Hepatocyte (in vitro differentiated cells): ENCODE measurements around the gene ECHS1. TPM values are rescaled to one million over a fixed set of nuclear protein-coding genes. Genes with fewer than 3 reads are reported as not detected.

ENCODE experiments used
- DNase-seq: peaks from one replicate; pipeline ENCODE4 v3.0.0-alpha.2; 2016; ENCODE audit warnings: low spot score
- H2AFZ ChIP-seq: fragments of 200-600 bp; sonication (generic); 2 replicates; pipeline ENCODE4 v1.6.0; 2016; ENCODE audit warnings: antibody characterized with exemption, mild to moderate bottlenecking
- H3K27ac ChIP-seq: fragments of 200-600 bp; sonication (generic); 2 replicates; pipeline ENCODE4 v1.5.1; 2016; ENCODE audit warnings: mild to moderate bottlenecking
- H3K27me3 ChIP-seq: fragments of 200-600 bp; sonication (generic); 2 replicates; pipeline ENCODE4 v1.6.1; 2016
- H3K36me3 ChIP-seq: fragments of 200-600 bp; sonication (generic); replicated peaks from 2 replicates; pipeline ENCODE4 v1.5.1; 2016; ENCODE audit warnings: low read depth; ENCODE audit not compliant: insufficient read depth
- H3K4me1 ChIP-seq: fragments of 200-600 bp; sonication (generic); 2 replicates; pipeline ENCODE4 v1.5.1; 2016; ENCODE audit warnings: mild to moderate bottlenecking, moderate library complexity; ENCODE audit not compliant: insufficient read depth
- H3K4me2 ChIP-seq: fragments of 200-600 bp; sonication (generic); 2 replicates; pipeline ENCODE4 v1.6.0; 2016
- H3K4me3 ChIP-seq: fragments of 200-600 bp; sonication (generic); 2 replicates; pipeline ENCODE4 v1.5.1; 2016; ENCODE audit warnings: mild to moderate bottlenecking
- H3K79me2 ChIP-seq: fragments of 200-600 bp; sonication (generic); 2 replicates; pipeline ENCODE4 v1.6.0; 2017; ENCODE audit warnings: mild to moderate bottlenecking
- H3K9me2 ChIP-seq: fragments of 200-600 bp; sonication (generic); replicated peaks from 2 replicates; pipeline ENCODE4 v1.6.0; 2017; ENCODE audit warnings: mild to moderate bottlenecking; ENCODE audit not compliant: insufficient read depth
- H3K9me3 ChIP-seq: fragments of 200-600 bp; sonication (generic); 2 replicates; pipeline ENCODE4 v1.5.1; 2016; ENCODE audit warnings: low read depth, mild to moderate bottlenecking
- H4K20me1 ChIP-seq: fragments of 200-600 bp; sonication (generic); 2 replicates; pipeline ENCODE4 v1.6.0; 2016; ENCODE audit warnings: mild to moderate bottlenecking; ENCODE audit not compliant: insufficient read depth, poor library complexity, severe bottlenecking
- EZH2 ChIP-seq: fragments of 200-600 bp; sonication (generic); IDR thresholded peaks from 2 replicates; pipeline ENCODE4 v1.6.1; 2016; ENCODE audit warnings: antibody characterized with exemption, mild to moderate bottlenecking, borderline replicate concordance
- EZH2phosphoT487 ChIP-seq: fragments of 200-600 bp; sonication (generic); IDR thresholded peaks from one replicate; pipeline ENCODE4 v1.6.1; 2018; ENCODE audit warnings: antibody characterized with exemption, mild to moderate bottlenecking, low read depth, moderate library complexity; ENCODE audit not compliant: unreplicated experiment, severe bottlenecking
- WGBS: methylation state at CpG from one replicate; pipeline ENCODE4 v1.1.6; 2016; ENCODE audit warnings: low lambda C conversion rate; ENCODE audit errors: missing lambda C conversion rate; 5-methylcytosine and 5-hydroxymethylcytosine counted together
- polyA plus RNA-seq: library from polyadenylated mRNA; unstranded; fragments of >200 nt; fragmentation: Nextera tagmentation; extraction: Ambion mirVana; gene quantifications from 2 replicates; pipeline ENCODE4 v1.2.1, GENCODE V29; 2016
- total RNA-seq: library from RNA; depleted of rRNA; stranded (reverse); fragments of >200 nt; gene quantifications from 2 replicates; pipeline ENCODE4 v1.2.3, GENCODE V29; 2014
- TF ChIP-seq, protein P1 (sequence below): fragments of 200-600 bp; sonication (generic); IDR thresholded peaks from 2 replicates; pipeline ENCODE4 v1.5.1; 2016; ENCODE audit warnings: antibody characterized with exemption, mild to moderate bottlenecking; ENCODE audit not compliant: poor library complexity

Gene ECHS1
- total and polyA plus RNA-seq, 2 experiments from 2014 or later = 146 to 204 TPM

DNA sequence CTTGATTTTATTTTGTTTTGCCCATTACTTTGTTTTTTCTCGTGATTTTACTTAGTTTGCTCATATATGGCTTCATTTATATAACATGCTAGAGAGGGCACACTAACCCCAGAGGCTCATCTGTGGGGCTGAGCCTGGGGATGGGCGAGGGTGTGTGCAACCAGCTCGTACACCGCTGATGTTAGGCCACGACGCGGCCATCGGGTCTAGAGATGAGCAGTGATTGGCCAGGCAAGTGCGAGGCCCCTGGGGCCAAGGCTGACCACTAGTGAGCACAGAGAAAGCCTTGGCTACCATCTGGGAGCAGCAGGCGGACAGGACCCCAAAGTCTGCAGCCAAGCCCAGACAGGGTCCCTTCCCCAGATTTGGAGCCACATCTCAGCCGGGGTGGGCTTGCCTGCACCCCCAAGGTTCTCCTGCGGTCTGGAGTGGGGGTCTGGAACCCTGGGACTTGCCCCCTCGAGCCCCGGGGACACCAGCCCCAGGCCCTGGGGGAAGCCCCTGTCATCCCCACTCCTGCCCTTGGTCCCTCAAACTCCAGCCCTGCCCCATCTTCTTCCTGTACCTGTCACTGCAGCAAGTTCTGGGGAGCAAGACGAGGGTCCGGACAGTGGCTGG lies 19.1 kb downstream of the ECHS1 start:
- Histone ChIP-seq H3K4me3 (no peak overlapping the region), H3K79me2 (no peaks in the 10 kb centered on the region), H2AFZ (no peak overlapping the region), H3K27ac (no peak overlapping the region), H3K27me3 (no peaks in the 10 kb centered on the region), H3K4me1 (peaks cover 12% of the 10 kb centered on the region), H3K36me3 (no peaks in the 10 kb centered on the region), H4K20me1 (no peaks in the 10 kb centered on the region), H3K4me2 (no peak overlapping the region), H3K9me3 (no peaks in the 10 kb centered on the region), H3K9me2 (no peaks in the 10 kb centered on the region)
- no peak for DNase-seq
- TF ChIP-seq EZH2 (no peak), EZH2phosphoT487 (no peak)
- TF ChIP-seq, protein P1, sequence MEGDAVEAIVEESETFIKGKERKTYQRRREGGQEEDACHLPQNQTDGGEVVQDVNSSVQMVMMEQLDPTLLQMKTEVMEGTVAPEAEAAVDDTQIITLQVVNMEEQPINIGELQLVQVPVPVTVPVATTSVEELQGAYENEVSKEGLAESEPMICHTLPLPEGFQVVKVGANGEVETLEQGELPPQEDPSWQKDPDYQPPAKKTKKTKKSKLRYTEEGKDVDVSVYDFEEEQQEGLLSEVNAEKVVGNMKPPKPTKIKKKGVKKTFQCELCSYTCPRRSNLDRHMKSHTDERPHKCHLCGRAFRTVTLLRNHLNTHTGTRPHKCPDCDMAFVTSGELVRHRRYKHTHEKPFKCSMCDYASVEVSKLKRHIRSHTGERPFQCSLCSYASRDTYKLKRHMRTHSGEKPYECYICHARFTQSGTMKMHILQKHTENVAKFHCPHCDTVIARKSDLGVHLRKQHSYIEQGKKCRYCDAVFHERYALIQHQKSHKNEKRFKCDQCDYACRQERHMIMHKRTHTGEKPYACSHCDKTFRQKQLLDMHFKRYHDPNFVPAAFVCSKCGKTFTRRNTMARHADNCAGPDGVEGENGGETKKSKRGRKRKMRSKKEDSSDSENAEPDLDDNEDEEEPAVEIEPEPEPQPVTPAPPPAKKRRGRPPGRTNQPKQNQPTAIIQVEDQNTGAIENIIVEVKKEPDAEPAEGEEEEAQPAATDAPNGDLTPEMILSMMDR = no peak
- WGBS = 95% methylated on average over 13 of the region's 16 CpGs

- peaks cover 12% of the 10 kb centered on the region for H3K4me1 ChIP-seq
- H3K4me3 ChIP-seq = no peak overlapping the region
- no peaks in the 10 kb centered on the region for H3K36me3 ChIP-seq
- TF ChIP-seq EZH2phosphoT487 = no peak
- no peak for TF ChIP-seq EZH2
- TF ChIP-seq, protein P1 = no peak
- DNase-seq = no peak
- no peaks in the 10 kb centered on the region for H3K9me3 ChIP-seq
- H3K27me3 ChIP-seq = no peaks in the 10 kb centered on the region
- H3K27ac ChIP-seq = no peak overlapping the region
- no peaks in the 10 kb centered on the region for H3K79me2 ChIP-seq
- 78% methylated on average over 16 of the region's 16 CpGs for WGBS
- no peak overlapping the region for H3K4me2 ChIP-seq
- no peak overlapping the region for H2AFZ ChIP-seq
- H3K9me2 ChIP-seq = no peaks in the 10 kb centered on the region
- no peaks in the 10 kb centered on the region for H4K20me1 ChIP-seq
Measured at GRCh38 chr10:133353202-133353959, 19.8 kb downstream of the ECHS1 start.

DNA sequence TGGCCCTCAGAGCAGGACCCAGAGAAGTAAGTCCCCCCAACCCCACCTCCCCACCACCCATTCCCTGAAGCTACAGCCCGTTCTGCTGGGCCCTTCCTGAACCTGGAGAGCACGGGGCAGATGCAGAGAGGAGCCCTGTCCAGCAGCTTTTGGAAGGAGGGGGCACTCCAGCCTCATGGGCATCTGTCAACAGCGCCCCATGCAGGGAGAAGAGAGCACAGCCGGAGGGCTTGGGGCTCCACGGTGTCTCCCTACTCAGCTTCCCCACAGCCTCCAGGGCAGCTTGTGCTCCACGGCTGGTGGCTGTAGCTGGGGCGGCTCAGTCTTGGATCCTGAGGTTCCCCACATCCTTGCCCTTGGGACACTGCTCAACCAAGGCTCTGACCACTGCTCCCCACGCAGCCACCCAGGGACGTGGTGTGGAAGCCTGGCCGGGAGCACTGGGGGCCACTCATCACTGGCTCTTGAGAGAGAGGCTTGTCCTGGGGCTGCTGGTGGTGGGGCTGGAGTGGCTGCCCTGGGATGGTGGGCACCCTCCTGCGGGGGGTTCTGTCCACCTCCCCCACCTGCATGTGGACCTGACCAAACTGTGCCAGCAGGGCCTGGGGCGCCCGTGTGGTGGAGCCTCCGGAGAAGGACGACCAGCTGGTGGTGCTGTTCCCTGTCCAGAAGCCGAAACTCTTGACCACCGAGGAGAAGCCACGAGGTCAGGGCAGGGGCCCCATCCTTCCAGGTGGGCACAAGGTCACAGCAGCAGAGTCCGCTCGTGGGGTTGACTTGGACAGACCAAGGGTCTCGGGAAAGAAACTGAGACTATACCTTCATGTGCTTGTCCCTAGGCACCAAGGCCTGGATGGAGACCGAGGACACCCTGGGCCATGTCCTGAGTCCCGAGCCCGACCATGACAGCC lies 21.5 kb downstream of the ECHS1 start:
- WGBS = 72% methylated on average over 21 of the region's 24 CpGs
- no peaks in the 10 kb centered on the region for H4K20me1 ChIP-seq
- no peaks in the 10 kb centered on the region for H3K79me2 ChIP-seq
- TF ChIP-seq EZH2 (no peak), EZH2phosphoT487 (no peak)
- TF ChIP-seq, protein P1 = no peak
- no peaks in the 10 kb centered on the region for H3K36me3 ChIP-seq
- no peak overlapping the region for H3K4me2 ChIP-seq
- H3K27ac ChIP-seq = no peak overlapping the region
- no peaks in the 10 kb centered on the region for H3K27me3 ChIP-seq
- H3K9me3 ChIP-seq = no peaks in the 10 kb centered on the region
- H3K4me3 ChIP-seq = no peak overlapping the region
- H3K9me2 ChIP-seq = no peaks in the 10 kb centered on the region
- peaks cover 6% of the 10 kb centered on the region for H3K4me1 ChIP-seq
- no peak overlapping the region for H2AFZ ChIP-seq
- DNase-seq = no peak
